Astrocyte of the hippocampus (primary cell): ENCODE results near the gene TSACC.

Source experiments
- DNase-seq: peaks from one replicate; pipeline ENCODE4 v3.0.0; 2011; ENCODE audit warnings: low read depth, low spot score

Gene TSACC

GRCh38 chr1:156394082-156394481, 55.8 kb downstream of the TSACC start:
- DNase-seq, result no peak

- DNase-seq, result no peak
These were observed 56.6 kb downstream of the TSACC start for GRCh38 chr1:156394835-156395461.
